Measurements from ENCODE around the gene SPOUT1.

SPOUT1 gene

GRCh38 chr9:128771745-128772519 is 57.7 kb downstream of the SPOUT1 start, which contains the start of gene ZER1:
Gene ZER1, minus strand, starts transcription at chr9:128771927. Its CDS starts 16,362 bp downstream, at chr9:128755565.
- DNase-seq (ENCODE audit: low read depth) = peak; percentile 95

- DNase-seq (ENCODE audit: low read depth) = no peak
Observed at GRCh38 chr9:128771094-128771721, 58.4 kb downstream of the SPOUT1 start.

GRCh38 chr9:128770286-128771030 is 59.1 kb downstream of the SPOUT1 start:
- DNase-seq (ENCODE audit: low read depth) = no peak
